Activated naive CD8-positive, alpha-beta T cell treated with anti-CD3 and anti-CD28 coated beads, Interleukin-2, amount 50 U/mL, for 24 hours (primary cell): ENCODE results near the gene CXCL9.
"Not testable (repeated sequence)": the region's sequence is repeated elsewhere in the genome, so short reads cannot be mapped to it uniquely, and the experiment has no call there.

Experiments
- ATAC-seq: fragments of 150-1000 bp; cut with Tn5 transposase; one replicate; pipeline ENCODE4 v1.10.0; 2021
- DNase-seq: peaks from one replicate; pipeline ENCODE4 v3.0.0; 2021
- H3K27ac Mint-ChIP-seq: one replicate; pipeline ENCODE4 v1.8.0; 2021; ENCODE audit warnings: mild to moderate bottlenecking, mixed read lengths
- H3K27me3 Mint-ChIP-seq: one replicate; pipeline ENCODE4 v1.8.0; 2021; ENCODE audit warnings: mixed read lengths
- H3K36me3 Mint-ChIP-seq: one replicate; pipeline ENCODE4 v1.8.0; 2021; ENCODE audit warnings: low read depth, mixed read lengths
- H3K4me1 Mint-ChIP-seq: one replicate; pipeline ENCODE4 v1.8.0; 2021; ENCODE audit warnings: mixed read lengths
- H3K4me3 Mint-ChIP-seq: one replicate; pipeline ENCODE4 v1.8.0; 2021; ENCODE audit warnings: mild to moderate bottlenecking, moderate library complexity, mixed read lengths
- H3K9me3 Mint-ChIP-seq: one replicate; pipeline ENCODE4 v1.8.0; 2021; ENCODE audit warnings: mixed read lengths

The CXCL9 gene

GRCh38 chr4:75958546-75958945, 48.8 kb downstream of the CXCL9 start:
- H3K4me1 Mint-ChIP-seq, ATAC-seq, H3K27me3 Mint-ChIP-seq, H3K4me3 Mint-ChIP-seq, H3K9me3 Mint-ChIP-seq, H3K27ac Mint-ChIP-seq, DNase-seq: not testable (repeated sequence)
- peaks cover 80% of the 10 kb centered on the region for H3K36me3 Mint-ChIP-seq

DNA sequence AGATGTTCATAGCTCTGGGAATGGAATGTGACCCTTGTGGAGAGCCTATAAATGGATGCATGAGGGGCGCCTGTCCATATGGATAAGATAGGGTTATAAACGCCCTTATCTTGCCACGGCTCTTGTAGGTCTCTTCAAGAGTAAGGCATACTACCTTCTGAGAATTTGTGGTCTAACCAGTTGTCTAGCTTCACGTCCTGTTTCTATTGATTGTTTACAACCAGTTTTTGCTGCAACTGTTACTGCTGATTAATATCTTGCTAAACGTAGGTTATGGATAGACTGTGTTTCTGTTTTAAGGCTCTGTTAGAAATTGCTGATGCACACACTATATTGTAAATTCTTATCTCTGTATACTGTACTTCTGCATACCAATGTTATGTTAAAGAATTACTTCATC, 52.5 kb downstream of the CXCL9 start:
- peaks cover 73% of the 10 kb centered on the region for H3K36me3 Mint-ChIP-seq
- not testable (repeated sequence) for H3K4me1 Mint-ChIP-seq, H3K27me3 Mint-ChIP-seq, DNase-seq, H3K9me3 Mint-ChIP-seq, H3K27ac Mint-ChIP-seq, ATAC-seq, H3K4me3 Mint-ChIP-seq

GRCh38 chr4:75953509-75953908, 53.8 kb downstream of the CXCL9 start:
- peaks cover 70% of the 10 kb centered on the region for H3K36me3 Mint-ChIP-seq
- H3K4me1 Mint-ChIP-seq = no peaks in the 10 kb centered on the region
- H3K27ac Mint-ChIP-seq = no peak overlapping the region
- ATAC-seq = no peak
- no peak overlapping the region for H3K4me3 Mint-ChIP-seq
- H3K9me3 Mint-ChIP-seq = no peaks in the 10 kb centered on the region
- H3K27me3 Mint-ChIP-seq = no peaks in the 10 kb centered on the region
- DNase-seq = no peak
